HEK293 (cell line): ENCODE data around the gene USP12.

Source experiments
- CTCF ChIP-seq: fragments of 450-650 bp; formaldehyde crosslinking; IDR thresholded peaks from 2 replicates; pipeline ENCODE4 v1.5.1; 2016; ENCODE audit warnings: missing biosample characterization, missing genetic modification characterization
- HOXA7 ChIP-seq: sonication (generic); formaldehyde crosslinking; IDR thresholded peaks from 2 replicates; pipeline ENCODE4 v1.8.1; 2022; ENCODE audit warnings: missing genetic modification reagents, borderline replicate concordance
- PBX3 ChIP-seq: sonication (generic); formaldehyde crosslinking; IDR thresholded peaks from 2 replicates; pipeline ENCODE4 v1.8.1; 2022; ENCODE audit warnings: mild to moderate bottlenecking, moderate library complexity, missing genetic modification reagents
- REPIN1 ChIP-seq: fragments of 450-650 bp; formaldehyde crosslinking; IDR thresholded peaks from 2 replicates; pipeline ENCODE4 v1.5.1; 2017; ENCODE audit warnings: missing biosample characterization, missing genetic modification characterization, low read depth
- TRIM28 ChIP-seq: IDR thresholded peaks from 2 replicates; pipeline ENCODE4 v1.6.1; 2011; ENCODE audit warnings: low read length, control low read depth, borderline replicate concordance
- ZBTB20 ChIP-seq: fragments of 450-650 bp; formaldehyde crosslinking; IDR thresholded peaks from 2 replicates; pipeline ENCODE4 v1.5.1; 2016; ENCODE audit warnings: missing biosample characterization, missing genetic modification characterization
- ZFP3 ChIP-seq: fragments of 450-650 bp; formaldehyde crosslinking; IDR thresholded peaks from 2 replicates; pipeline ENCODE4 v1.5.1; 2016; ENCODE audit warnings: low read depth, missing biosample characterization, missing genetic modification characterization
- ZNF146 ChIP-seq: fragments of 450-650 bp; formaldehyde crosslinking; IDR thresholded peaks from 2 replicates; pipeline ENCODE4 v1.5.1; 2016; ENCODE audit warnings: missing biosample characterization, missing genetic modification characterization
- ZNF24 ChIP-seq: fragments of 450-650 bp; formaldehyde crosslinking; IDR thresholded peaks from 2 replicates; pipeline ENCODE4 v1.5.1; 2016; ENCODE audit warnings: missing biosample characterization, missing genetic modification characterization
- ZNF521 ChIP-seq: fragments of 450-650 bp; formaldehyde crosslinking; IDR thresholded peaks from 2 replicates; pipeline ENCODE4 v1.5.1; 2017; ENCODE audit warnings: missing biosample characterization, mild to moderate bottlenecking, missing genetic modification characterization
- ZNF600 ChIP-seq: fragments of 450-650 bp; formaldehyde crosslinking; IDR thresholded peaks from 2 replicates; pipeline ENCODE4 v1.5.1; 2016; ENCODE audit warnings: missing biosample characterization, missing genetic modification characterization
- ZNF768 ChIP-seq: fragments of 450-650 bp; formaldehyde crosslinking; IDR thresholded peaks from 2 replicates; pipeline ENCODE4 v1.5.1; 2018; ENCODE audit warnings: missing biosample characterization, mild to moderate bottlenecking, missing genetic modification characterization
- ZSCAN30 ChIP-seq: fragments of 450-650 bp; IDR thresholded peaks from 2 replicates; pipeline ENCODE4 v1.5.1; 2018; ENCODE audit warnings: missing biosample characterization, mild to moderate bottlenecking, missing genetic modification characterization, moderate library complexity

- no peak for TF ChIP-seq ZNF146 (tag by site-specific recombination)
- TF ChIP-seq CTCF (tag by site-specific recombination), result no peak
- no peak for TF ChIP-seq TRIM28
- no peak for TF ChIP-seq ZNF600 (tag by site-specific recombination)
- no peak for TF ChIP-seq ZSCAN30 (tag by site-specific recombination)
- TF ChIP-seq PBX3 (CRISPR knock-in tag), result no peak
- no peak for TF ChIP-seq HOXA7 (CRISPR knock-in tag)
- no peak for TF ChIP-seq ZNF24
- no peak for TF ChIP-seq ZNF521 (tag by site-specific recombination)
- no peak for TF ChIP-seq ZNF768
- TF ChIP-seq ZBTB20 (tag by site-specific recombination), result no peak
- no peak for TF ChIP-seq ZFP3
- no peak for TF ChIP-seq REPIN1 (tag by site-specific recombination)
Observed at GRCh38 chr13:27053902-27054595, 117.6 kb downstream of the USP12 start.
